Suprapubic skin (tissue), 4 donors: ENCODE measurements around the gene FBXW10.
"Not testable (repeated sequence)": the region's sequence is repeated elsewhere in the genome, so short reads cannot be mapped to it uniquely, and the experiment has no call there.

Experiments
- EP300 ChIP-seq: sonication (generic); formaldehyde crosslinking; IDR thresholded peaks from one replicate; pipeline ENCODE4 v1.6.1; 2017; ENCODE audit warnings: antibody characterized with exemption
- POLR2AphosphoS5 ChIP-seq, 3 donors: sonication (generic); formaldehyde crosslinking; IDR thresholded peaks; one replicate each; pipeline ENCODE4 v1.6.1; 2017; ENCODE audit warnings: antibody characterized with exemption in 3 of 3

DNA sequence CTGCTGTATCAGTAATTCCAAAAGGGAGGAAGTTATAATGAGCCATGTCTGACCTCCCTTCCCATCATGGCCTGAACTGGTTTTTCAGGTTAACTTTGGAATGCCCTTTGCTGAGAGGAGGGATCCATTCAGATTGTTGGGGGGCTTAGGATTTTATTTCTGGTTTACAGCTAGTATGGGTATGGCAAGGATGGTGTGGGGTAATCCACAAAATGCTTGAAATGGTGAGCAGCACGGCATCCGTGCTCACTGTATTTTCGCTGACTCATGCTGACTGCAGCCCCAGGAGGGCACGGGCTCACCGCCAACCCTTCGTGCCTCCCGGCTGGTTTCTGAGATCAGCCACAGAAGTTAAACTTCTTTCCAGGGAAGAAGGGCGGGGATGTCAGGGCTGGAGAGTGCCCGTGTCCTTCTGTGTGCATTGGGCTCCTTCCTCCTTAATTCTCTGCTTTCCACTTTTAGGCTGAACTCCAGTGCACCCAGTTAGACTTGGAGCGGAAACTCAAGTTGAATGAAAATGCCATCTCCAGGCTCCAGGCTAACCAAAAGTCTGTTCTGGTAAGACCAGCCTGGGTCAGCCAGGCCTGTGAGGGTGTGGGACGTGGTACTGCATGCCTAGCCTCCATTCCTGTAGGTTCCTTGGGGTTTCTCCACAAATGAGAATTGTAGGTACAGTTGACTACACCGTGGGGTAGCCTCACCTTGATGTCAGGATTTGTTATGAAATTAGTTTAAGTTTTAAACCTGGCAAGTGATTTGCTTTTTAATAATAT, 21.9 kb upstream of the FBXW10 start:
- TF ChIP-seq EP300; POLR2AphosphoS5 (IDR thresholded peaks at IDR 0.05): not testable (repeated sequence)
